Kidney capillary endothelial cell (primary cell): ENCODE results near the gene PARD6A.
"Not testable (repeated sequence)": the region's sequence is repeated elsewhere in the genome, so short reads cannot be mapped to it uniquely, and the experiment has no call there.

Experiments used
- DNase-seq: peaks from one replicate; pipeline ENCODE4 v3.0.0-alpha.2; 2018; ENCODE audit warnings: low spot score

PARD6A gene

DNA sequence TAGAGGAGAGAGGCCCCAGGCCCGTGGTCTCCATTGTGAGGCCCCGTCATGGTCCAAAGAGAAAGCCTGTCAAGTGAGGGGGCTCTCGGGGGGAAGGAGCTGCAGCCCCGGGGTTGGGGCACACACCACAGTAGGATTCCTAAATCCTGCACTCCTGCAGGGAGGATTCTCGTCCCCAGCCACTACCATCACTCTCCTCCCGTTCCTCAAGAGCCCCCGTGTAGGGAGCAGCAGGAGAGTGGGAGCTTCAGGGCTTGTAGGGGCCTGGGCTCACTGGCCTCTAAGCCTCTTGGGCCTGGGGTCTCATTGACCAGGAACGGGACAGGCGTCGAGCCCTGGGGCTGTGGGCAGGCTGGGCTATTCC is 6.7 kb downstream of the PARD6A start:
- no peak for DNase-seq

DNA sequence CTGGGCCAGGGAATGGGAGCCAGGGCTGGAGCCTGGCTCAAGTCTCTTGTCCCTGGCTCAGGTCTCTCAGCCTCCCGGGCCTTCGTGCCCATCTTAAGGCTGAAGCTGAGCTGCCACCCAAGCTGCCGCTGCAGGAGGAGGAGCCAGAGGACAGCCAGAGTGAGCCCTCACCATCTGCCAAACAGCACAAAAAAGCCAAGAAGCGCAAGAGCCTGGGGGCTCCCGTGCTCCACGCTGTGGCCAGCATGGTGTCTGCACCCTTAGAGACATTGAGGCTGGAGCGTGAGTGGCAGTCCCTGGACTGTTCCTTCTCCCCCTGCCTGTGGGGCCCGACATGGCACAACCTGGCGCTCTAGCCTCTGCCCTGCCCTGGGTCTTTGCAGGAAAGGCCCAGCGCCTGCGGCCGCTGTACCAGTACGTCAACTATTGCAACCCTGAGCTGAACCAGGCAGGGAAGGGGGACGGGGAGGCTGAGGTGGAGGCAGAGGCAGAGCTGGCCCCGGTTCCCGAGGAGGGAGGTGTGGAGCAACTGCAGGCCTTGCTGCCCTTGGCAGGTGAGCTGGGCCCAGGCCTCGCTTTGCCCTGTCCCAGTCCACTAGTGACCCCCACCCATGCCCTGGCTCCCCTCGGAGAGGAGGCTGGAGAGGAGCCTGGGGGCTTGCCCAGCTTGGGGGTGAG is 7.2 kb downstream of the PARD6A start:
- peak; percentile 88 for DNase-seq

DNA sequence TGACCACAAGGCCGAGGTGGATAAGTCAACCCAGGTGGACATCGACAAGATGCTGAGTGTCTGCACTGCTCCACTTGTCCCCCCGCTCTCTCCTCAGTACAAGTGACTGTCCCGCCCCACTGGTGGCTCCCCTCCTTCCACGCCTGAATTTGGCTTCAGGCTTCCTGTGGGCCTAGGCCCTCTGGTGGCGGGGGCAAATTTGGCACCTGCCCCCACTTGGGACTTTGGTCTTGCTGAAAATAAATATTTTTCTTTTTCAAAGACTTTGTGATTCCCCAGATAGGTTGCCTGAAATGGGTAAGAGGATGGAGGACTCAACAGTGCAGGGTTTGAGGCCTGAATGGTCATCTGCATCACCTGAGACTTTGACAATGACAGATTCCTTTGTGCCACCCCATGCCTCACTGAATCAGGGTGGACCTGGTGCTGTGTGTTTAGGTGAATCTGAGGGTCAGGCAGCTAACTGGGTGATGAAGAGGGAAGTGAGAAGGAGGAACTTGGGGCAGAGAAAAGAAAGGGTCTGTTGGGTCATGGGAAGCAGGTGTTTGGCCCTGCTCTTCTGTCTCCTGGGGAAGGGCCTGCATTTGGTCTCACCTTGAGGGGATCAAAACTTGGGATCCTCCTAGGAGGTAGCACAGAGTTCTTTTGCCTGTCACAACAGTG is 7.9 kb downstream of the PARD6A start:
- no peak for DNase-seq

DNA sequence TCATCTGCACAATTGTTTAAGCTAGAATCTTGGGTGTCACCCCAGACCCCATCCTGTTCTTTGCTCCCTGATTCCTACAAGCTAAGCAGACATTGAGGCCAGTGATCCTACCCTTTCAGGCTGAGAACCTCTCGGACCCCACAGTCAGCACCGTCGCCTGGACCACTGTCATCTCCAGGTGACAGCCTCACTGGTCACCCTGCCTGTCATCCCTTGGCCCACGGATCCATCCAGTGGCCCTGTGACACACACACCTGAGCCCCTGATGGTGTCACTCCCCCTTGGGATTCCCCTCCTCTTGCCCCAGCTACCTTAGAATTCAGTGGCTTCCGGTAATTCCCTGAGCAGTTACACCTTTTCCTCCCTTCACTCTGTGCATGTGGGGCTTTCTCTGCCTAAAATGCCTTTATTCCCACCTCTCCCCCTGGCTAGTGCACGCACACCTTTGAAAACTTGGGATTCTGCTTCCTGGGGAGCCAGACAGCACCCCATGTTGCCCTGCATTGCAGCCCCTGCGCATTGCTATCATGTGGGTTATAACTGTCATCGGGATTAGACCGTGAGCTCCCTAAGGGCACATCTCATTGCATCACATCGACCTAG is 8.8 kb downstream of the PARD6A start:
- DNase-seq, result no peak

DNA sequence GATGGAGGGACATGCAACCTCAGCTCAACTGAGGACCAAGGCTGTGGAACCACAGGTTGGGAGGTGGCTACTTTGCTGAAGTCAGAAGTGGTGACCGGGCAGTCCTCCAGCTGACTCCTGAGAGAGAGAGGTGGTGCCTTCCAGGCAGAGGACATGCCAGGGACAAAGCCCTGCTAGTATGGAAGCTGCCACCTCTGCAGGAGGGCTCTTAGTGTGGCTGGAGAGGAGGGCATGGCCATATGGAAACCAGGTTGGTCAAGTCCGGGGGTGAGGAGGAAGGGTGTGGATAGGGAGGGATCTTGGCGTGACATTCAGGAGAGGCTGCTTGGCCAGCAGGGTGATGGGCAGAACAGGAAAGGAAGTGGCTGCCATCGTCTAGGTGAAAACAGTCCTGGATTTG is 11.5 kb downstream of the PARD6A start:
- DNase-seq, result no peak

DNA sequence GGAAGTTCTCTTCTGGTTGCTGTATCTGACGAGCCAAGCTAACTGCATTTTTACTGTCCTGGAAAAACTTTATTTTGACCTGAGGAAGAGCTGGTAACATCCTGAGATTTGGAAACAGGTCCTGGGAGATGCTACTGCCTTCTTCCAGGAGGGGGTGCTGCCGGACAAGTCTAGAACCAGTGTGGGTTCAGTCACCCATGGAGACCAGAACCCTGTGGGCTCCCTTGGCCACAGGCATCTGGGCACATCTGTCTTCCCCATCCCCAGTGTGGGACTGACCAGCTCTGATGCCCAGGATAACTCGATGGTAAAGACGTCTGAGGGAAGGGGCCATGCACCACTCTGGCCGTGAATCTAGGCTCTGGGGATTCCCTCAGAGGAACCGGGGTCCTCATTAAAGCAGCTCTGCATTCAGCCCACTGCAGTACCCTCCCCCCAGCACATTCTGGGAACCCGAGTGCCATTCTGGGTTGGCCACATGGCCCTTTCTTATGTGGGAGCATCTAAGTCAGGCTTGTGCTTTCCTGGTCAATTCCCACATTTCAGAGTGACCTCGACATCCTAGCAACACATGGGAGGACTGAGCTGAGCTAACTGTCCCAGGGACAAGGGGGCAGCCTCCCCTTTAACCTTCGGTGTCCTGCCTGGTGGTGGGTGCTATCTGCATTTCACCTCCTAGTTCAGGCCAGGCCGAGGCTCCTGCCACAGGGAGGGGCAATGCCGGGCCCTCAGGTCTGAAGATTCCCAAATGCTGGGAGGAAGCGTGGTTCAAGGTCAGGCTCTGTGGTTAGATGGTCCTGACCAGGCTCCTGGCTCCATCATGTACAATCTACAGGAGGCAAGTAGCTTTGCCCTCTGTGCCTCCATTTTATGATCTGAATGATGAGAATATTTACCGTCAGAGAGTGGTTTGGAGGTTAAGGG is 12.2 kb downstream of the PARD6A start:
- DNase-seq, result peak; percentile 74

DNA sequence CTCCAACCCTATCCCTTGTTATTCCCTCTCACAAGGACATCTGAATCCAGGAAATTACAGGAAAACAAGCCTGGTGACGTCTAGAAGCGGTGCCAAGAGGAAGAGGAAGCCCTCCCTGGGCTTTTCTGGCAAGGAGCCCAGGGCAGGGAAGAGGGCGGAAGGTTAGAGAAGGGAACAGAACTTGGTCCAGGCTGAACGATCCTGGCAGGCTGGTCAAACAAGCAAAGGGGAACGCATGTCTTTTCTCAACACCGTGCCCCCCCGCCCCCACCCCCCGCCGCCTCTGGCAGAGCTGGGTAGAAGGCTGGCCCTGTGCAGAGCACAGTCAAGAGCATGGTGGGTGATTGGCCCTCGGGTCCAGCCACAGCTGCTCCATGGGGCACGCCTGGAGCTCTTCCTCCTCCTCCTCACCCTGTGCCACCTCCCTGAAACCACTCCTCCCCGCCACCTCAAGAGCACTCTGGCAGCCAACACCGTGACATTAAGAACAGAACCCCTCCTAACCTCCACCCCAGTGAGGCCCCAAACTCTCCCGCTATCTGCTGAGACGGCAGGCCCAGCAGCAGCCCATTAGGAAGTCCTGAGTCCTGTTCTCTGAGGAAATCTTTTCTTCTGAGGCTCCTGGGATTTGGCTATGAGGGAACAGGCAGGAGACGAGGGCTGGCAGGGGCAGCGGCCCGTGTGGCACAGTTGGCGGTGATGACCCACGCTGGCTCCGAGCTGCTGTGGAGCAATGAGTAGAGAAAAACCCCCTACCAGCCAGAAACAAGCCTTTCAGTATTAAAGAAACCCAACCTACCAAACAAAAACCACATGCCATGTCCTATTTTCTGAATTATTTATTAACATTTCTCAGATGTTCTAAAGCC is 13.2 kb downstream of the PARD6A start:
- peak; percentile 84 for DNase-seq

DNA sequence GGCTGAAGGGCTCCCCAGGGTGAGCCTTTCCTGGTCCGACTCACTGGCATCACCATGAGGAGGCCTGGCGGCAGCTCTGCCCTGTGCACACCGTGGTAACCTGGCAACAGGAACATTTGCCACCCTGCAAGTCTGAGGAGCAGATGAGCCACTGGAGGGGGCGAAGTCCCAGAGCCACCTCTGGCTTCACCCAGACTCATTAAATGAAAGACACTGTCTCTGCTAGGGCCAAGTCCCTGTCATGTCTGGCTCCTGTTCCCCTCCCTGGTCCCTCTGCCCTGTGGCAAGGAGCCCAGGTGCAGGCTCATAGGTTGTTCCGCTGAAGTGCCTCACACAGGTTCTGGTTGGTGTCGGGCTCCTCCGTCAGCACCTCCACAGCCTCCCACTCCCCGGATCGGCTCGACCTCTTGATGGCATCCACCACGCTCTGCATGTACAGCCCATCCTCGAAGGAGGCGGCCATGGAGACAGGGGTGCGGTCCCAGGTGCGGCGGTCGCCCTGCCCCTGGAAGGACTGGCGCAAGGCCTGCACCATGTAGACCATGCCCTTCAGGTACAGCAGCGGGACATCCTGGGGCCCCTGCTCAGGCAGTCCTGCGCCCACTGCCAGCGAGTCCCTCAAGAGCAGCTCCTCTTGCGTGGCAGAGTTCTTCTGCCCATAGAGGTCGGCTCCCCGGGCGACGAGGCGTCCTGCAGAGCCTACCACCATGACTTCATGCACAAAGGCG is 14.3 kb downstream of the PARD6A start:
- no peak for DNase-seq

DNA sequence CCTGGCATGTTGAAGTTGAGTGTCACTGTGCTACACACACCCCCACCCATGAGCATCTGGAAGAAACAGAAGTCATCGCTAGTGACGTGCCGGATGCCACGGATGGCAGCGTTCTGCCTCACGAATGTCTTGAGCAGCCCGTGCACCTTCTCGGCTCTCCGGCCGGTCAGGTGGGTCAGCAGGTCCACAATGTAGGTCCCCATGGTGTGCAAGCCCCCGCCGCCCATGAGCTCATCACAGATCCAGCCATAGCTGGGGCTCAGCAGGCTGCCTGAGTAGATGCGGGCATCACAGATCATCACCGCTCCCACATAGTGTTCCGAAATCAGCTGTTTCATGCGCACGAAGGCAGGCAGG is 14.8 kb downstream of the PARD6A start:
- DNase-seq, result no peak

DNA sequence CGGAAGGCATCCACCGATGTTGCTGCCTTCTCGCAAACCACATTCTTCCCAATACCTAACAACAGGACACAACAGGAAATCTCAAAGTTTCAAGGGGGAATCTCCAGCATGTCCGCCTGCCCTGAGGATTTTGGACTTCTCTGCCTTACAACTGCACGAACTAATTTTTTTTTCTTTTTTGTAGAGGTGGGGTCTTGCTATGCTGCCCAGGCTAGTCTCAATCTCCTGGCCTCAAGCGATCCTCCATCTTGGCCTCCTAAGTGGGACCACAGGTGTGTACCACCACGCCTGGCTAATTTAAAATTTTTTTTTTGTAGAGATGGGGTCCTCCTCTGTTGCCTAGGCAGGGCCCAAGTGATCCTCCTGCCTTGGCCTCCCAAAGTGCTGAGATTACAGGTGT is 15.2 kb downstream of the PARD6A start:
- DNase-seq, result no peak

DNA sequence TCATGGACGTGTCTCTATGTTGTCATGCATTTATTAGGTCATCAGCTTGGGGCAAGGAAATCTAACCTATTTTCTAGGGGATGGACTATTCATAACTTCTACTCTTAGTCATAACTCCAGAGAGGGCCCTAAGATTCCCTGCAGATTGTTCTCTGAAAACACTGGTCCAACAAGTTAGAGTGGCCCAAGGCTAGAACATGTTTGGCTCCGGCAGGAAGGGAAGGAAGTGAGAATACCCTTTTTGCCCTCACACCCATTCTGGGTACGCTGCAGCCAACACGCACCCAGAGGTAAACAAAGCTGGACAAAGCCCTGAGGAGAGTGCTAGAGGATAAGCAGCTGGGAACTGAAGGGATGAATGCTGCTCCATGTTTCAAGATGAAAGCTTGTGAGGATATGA is 15.8 kb downstream of the PARD6A start:
- no peak for DNase-seq

DNA sequence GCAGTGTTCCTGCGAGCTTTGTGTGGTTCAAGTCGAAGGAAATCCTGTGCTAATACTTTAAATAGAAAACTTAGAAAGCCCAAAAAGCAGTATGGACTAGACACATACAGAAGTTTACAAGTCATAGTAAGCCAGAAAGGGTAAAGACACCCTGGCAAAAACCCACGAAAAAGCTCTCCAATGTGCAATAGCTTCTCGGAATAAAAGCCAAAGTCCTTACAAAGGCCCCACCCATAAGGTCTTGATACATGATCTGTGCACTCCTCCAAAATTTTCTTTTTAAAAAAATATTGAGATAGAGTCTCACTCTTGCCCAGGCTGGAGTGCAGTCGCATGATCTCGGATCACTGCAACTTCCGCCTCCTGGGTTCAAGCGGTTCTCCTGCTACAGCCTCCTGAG is 16.2 kb downstream of the PARD6A start:
- DNase-seq, result no peak

DNA sequence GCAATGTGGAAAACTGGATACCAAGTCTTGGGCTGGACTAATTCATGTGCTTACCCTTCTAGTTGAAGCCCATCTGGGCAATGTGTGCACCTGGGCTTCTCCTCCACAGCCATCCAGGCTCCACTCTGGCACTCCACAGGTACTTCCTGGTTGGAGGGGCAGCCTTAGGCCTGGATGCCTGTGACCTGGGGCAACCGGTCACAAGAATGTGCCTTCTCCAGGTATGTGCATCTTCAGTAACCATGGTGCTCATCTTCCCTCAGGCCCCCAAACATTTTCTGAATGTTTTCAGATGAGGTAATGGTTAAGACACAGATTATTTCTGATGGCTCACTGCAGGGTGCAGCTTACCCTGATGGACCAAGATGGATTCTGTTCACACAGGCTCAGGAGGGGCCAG is 17.0 kb downstream of the PARD6A start:
- DNase-seq, result no peak

DNA sequence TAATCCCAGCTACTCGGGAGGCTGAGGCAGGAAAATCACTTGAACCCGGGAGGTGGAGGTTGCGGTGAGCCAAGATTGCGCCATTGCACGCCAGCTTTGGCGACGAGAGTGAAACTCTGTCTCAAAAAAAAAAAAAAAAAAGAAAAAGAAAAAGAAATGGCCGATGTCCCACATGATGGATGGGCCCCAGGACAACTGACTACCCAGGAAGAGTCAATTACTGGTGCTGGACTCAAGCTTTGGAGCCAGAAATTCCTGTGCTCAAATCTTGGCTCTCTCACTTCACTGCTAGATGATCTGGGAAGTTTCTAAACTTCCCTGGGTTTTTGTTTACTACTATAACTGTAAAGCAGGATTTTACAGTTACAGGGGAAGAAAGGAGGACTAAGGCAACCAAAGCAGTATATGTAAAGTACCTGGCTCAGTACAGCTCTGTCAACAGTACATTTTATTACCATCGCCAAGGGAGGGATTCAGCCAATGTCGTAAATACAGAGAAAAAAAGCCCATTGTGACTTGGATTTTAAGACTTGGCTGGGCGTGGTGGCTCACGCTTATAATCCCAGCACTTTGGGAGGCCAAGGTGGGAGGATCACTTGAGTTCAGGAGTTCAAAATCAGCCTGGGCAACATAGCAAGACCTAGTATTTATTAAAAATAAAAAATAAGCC is 17.7 kb downstream of the PARD6A start:
- DNase-seq, result no peak

DNA sequence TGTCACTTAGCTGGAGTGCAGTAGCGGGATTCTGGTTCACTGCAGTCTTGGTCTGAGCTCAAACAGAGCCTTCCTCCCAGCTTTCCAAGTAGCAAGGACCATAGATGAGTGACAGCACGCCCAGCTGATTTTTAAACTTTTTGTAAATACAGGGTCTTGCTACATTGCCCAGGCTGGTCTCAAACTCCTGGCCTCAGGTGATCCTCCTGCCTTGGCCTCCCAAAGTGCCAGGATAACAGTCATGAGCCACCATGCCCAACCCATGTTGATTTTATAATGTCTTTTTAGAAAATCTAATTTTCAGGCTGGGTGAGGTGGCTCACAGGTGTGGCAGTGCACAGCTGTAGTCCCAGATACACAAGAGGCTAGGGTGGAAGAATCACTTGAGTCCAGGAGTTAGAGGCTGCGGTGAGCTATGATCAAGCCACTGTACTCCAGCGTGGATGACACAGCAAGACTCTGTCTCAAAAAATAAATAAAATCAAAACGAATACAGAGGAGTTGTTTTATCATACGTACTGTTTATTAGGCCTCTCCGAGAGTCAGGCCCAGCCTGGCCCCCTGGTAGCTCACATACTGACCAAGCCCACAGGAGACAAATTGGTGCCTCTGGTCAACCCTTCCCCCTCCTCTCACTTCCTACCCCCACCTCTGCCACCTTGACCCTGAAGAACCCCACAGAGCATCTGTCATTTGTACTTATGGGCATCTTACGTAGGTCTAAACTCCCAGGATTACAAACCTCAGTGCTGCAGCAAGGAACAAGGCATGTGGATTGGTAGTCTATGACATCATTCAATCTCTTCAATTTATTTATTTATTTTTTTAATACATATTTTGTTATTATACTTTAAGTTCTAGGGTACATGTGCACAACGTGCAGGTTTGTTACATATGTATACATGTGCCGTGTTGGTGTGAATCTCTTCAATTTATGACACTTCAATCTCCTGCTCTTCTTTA is 19.5 kb downstream of the PARD6A start:
- DNase-seq, result no peak

DNA sequence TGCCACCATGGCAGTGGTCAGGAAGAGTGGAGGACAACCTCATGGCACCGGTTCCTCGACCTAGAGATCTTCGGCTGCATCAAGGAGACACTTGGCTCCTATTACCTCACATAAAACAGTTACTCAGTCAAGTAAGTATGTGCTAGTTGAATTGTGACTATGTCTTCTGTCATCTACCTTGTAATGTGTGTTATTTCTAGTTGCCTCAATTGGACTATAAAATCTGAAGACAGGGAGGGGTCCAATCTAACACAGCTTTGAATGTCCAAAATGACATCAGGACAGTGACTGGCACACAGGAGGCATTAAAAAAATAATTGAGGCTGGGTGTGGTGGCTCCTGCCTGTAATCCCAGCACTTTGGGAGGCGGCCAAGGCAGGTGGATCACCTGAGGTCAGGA is 23.0 kb downstream of the PARD6A start:
- DNase-seq, result no peak

DNA sequence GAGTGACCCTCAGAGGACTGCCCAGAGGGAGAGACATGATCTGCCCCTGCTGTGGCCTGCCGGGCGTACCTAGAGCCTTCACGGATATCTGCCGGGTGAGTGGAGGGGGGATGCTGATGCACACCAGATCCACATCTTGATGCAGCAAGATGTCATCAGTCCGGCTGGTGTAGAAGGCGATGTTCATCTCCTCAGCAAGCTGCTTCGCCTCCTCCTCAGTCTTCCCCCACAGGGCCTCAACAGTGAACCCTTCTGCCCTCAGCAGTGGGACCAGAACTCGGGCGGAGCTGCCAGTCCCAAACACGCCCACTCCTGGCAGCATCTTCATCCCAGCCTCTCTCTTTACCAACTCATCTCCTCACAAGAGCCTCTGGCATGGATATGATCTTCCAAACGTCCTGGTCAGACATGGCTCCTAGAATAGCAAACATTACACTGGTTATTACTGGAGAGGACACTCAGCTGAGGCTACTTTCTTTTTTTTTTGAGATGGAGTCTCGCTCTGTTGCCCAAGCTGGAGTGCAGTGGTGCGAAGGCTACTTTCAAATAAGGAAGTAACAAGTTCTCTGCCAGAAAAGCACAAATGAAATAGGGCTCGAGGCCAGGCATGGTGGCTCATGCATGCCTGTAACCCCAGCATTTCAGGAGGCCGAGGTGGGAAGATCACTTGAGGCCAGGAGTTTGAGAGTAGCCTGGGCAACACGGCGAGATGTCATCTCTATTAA is 24.8 kb downstream of the PARD6A start:
- DNase-seq, result no peak

DNA sequence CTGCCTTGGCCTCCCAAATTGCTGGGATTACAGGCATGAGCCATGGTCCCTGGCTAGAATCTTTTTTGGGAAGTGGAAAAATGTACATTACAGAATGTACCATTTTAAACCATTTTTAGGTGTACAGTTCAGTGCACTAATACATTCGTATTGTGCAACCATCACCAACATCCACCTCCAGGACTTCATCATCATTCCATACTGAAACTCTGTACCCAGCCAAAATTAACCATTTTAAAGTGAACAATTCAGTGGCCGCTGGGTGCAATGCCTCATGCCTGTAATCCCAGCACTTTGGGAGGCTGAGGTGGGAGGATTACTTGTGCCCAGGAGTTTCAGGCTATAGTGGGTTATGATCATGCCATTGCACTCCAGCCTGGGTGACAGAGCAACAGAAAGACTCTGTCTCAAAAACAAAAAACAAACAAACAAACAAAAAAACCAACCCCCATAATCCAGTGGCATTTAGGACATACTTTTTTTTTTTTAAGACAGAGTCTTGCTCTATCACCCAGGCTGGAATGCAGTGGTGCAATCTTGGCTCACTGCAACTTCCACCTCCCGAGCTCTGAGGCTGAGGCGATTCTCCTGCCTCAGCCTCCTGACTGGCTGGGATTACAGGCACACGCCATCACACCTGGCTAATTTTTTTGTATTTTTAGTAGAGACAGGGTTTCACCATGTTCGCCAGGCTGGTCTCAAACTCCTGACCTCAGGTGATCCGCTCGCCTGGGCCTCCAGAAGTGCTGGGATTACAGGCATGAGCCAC is 32.9 kb downstream of the PARD6A start:
- not testable (repeated sequence) for DNase-seq
